NCI-H345 treated with DMSO at 0.1 percent for 48 hours (cell line): Measurements from ENCODE around the gene IGFBP2.

Experiments used
- DNase-seq: peaks from one replicate; lab custom pipeline; 2025; ENCODE audit not compliant: unreplicated experiment; lab: John Stamatoyannopoulos, UW

The IGFBP2 gene

GRCh38 chr2:216661051-216661450, 27.8 kb downstream of the IGFBP2 start:
- DNase-seq, result no peak

GRCh38 chr2:216661639-216662375, 28.6 kb downstream of the IGFBP2 start:
- DNase-seq, result no peak

- DNase-seq, result no peak
These were observed 29.9 kb downstream of the IGFBP2 start for GRCh38 chr2:216663106-216663505.

GRCh38 chr2:216663846-216664245, 30.6 kb downstream of the IGFBP2 start:
- DNase-seq, result no peak

GRCh38 chr2:216664593-216665034, 31.4 kb downstream of the IGFBP2 start:
- DNase-seq, result no peak

GRCh38 chr2:216665242-216665641, 32.0 kb downstream of the IGFBP2 start:
- DNase-seq, result no peak

- peak; percentile 81 for DNase-seq
These were observed 32.5 kb downstream of the IGFBP2 start for GRCh38 chr2:216665717-216666116.

- DNase-seq, result peak; percentile 74
These were observed 33.4 kb downstream of the IGFBP2 start for GRCh38 chr2:216666461-216667233.

- no peak for DNase-seq
These were observed 37.3 kb downstream of the IGFBP2 start for GRCh38 chr2:216670266-216671080.

GRCh38 chr2:216671081-216671411, 37.8 kb downstream of the IGFBP2 start:
- DNase-seq, result no peak

GRCh38 chr2:216671791-216672343, 38.6 kb downstream of the IGFBP2 start:
- DNase-seq, result no peak

GRCh38 chr2:216672466-216672865, 39.2 kb downstream of the IGFBP2 start:
- no peak for DNase-seq

GRCh38 chr2:216673021-216673420, 39.8 kb downstream of the IGFBP2 start:
- DNase-seq, result no peak

- no peak for DNase-seq
These were observed 40.4 kb downstream of the IGFBP2 start for GRCh38 chr2:216673609-216674008.

- DNase-seq, result no peak
These were observed 41.2 kb downstream of the IGFBP2 start for GRCh38 chr2:216674376-216674775.

GRCh38 chr2:216676630-216677029, 43.4 kb downstream of the IGFBP2 start:
- no peak for DNase-seq

- DNase-seq, result no peak
These were observed 44.3 kb downstream of the IGFBP2 start for GRCh38 chr2:216677439-216678097.

- DNase-seq, result no peak
These were observed 44.9 kb downstream of the IGFBP2 start for GRCh38 chr2:216678098-216678465.

- no peak for DNase-seq
These were observed 45.8 kb downstream of the IGFBP2 start for GRCh38 chr2:216678813-216679657.

- no peak for DNase-seq
These were observed 46.4 kb downstream of the IGFBP2 start for GRCh38 chr2:216679658-216680024.
